Type B pancreatic cell (in vitro differentiated cells): Measurements from ENCODE around the gene ADAM12. TPM values are rescaled to one million over a fixed set of nuclear protein-coding genes. Genes with fewer than 3 reads are reported as not detected.

Experiments used
- DNase-seq: peaks from one replicate; pipeline ENCODE4 v3.0.0; 2021; ENCODE audit warnings: mixed read lengths; ENCODE audit not compliant: unreplicated experiment; ENCODE audit errors: extremely low spot score
- H3K27ac Mint-ChIP-seq: 2 replicates; pipeline ENCODE4 v1.8.0; 2021; ENCODE audit warnings: mild to moderate bottlenecking, mixed read lengths
- H3K27me3 Mint-ChIP-seq: 2 replicates; pipeline ENCODE4 v1.8.0; 2021; ENCODE audit warnings: mixed read lengths
- H3K36me3 Mint-ChIP-seq: 2 replicates; pipeline ENCODE4 v1.8.0; 2021; ENCODE audit warnings: mixed read lengths
- H3K4me1 Mint-ChIP-seq: one replicate; pipeline ENCODE4 v1.8.0; 2021; ENCODE audit warnings: mixed read lengths; ENCODE audit not compliant: unreplicated experiment
- H3K4me3 Mint-ChIP-seq: 2 replicates; pipeline ENCODE4 v1.8.0; 2021; ENCODE audit warnings: mild to moderate bottlenecking, mixed read lengths
- H3K9me3 Mint-ChIP-seq: 2 replicates; pipeline ENCODE4 v1.8.0; 2021; ENCODE audit warnings: mixed read lengths
- total RNA-seq: library from RNA; stranded (reverse); gene quantifications from 2 replicates; pipeline ENCODE4 v1.2.1, GENCODE V29; 2021; ENCODE audit warnings: low replicate concordance
- TF ChIP-seq, protein P1 (sequence below): fragments of 200-600 bp; sonication (generic); conservative IDR thresholded peaks from 2 replicates; pipeline ENCODE4 v1.5.0; 2021; ENCODE audit warnings: antibody characterized with exemption, mild to moderate bottlenecking

ADAM12 gene
- total RNA-seq, 1 donor from 2014 or later = 31.6 TPM

DNA sequence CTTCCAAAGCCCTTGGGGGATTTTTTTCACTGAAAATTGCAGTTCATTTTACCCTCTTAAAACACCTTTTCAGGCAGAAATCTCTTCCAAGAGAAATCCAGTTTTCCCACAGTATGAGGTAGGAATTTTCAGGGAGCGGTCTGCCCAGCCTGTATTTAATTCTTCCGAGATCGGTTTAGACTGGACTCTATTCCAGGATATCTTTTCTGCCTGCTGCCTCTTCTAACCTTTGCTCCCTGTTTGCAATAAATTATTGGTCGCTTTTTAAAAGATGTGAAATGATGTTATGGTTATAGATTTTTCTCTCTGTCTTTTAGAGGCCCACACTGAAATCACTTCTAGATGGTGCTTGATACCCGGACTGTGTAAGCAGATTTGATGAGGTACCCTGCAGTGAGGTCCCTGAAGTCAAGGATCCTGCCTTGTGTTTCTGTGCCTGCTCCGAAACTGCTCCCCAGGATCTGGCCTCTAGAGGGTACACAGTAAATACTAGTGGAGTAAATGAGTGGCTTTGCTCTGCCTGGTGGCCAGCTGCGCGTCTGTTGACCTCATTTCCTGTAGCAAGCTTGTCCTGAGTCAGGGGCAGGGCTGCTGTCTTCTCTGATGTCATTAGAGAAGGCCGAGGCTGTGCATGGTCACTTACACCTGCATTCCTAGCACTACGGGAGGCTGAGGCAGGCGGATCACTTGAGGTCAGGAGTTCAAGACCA, 300.3 kb downstream of the ADAM12 start:
- no peak overlapping the region for H3K27ac Mint-ChIP-seq
- peaks cover 7% of the 10 kb centered on the region for H3K9me3 Mint-ChIP-seq
- H3K36me3 Mint-ChIP-seq = peaks cover 8% of the 10 kb centered on the region
- H3K4me1 Mint-ChIP-seq = peaks cover 21% of the 10 kb centered on the region
- TF ChIP-seq, protein P1, sequence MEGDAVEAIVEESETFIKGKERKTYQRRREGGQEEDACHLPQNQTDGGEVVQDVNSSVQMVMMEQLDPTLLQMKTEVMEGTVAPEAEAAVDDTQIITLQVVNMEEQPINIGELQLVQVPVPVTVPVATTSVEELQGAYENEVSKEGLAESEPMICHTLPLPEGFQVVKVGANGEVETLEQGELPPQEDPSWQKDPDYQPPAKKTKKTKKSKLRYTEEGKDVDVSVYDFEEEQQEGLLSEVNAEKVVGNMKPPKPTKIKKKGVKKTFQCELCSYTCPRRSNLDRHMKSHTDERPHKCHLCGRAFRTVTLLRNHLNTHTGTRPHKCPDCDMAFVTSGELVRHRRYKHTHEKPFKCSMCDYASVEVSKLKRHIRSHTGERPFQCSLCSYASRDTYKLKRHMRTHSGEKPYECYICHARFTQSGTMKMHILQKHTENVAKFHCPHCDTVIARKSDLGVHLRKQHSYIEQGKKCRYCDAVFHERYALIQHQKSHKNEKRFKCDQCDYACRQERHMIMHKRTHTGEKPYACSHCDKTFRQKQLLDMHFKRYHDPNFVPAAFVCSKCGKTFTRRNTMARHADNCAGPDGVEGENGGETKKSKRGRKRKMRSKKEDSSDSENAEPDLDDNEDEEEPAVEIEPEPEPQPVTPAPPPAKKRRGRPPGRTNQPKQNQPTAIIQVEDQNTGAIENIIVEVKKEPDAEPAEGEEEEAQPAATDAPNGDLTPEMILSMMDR = no peak
- DNase-seq = no peak
- no peaks in the 10 kb centered on the region for H3K27me3 Mint-ChIP-seq
- H3K4me3 Mint-ChIP-seq = no peak overlapping the region

DNA sequence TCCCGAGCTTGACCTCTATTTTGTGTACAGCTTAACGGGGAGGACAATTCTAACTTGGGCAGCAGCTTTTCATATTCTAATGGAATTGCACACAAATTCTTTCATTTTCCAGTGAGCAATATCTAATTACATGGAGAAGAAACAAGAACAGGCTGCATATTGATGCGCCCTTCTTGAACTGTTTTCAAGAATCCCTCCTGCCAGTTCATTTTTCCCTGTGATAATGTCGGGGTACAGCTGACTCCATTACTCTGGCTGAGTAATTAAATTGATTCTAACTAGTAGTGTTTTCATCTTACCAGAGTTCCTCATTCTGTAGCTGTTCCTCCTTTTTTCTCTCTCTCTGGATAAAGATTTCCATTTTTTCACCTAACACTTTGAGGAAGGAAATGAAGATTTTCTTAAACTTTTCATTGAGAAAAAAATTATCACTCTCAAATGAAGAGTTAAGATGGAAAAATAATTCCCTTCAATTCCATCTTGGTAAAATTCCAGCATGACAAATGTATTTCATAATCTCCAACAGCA, 301.1 kb downstream of the ADAM12 start:
- H3K4me1 Mint-ChIP-seq = peaks cover 21% of the 10 kb centered on the region
- H3K27me3 Mint-ChIP-seq = no peaks in the 10 kb centered on the region
- no peak overlapping the region for H3K27ac Mint-ChIP-seq
- H3K36me3 Mint-ChIP-seq = peaks cover 8% of the 10 kb centered on the region
- H3K4me3 Mint-ChIP-seq = no peak overlapping the region
- peaks cover 7% of the 10 kb centered on the region for H3K9me3 Mint-ChIP-seq
- no peak for DNase-seq
- TF ChIP-seq, protein P1 = no peak

DNA sequence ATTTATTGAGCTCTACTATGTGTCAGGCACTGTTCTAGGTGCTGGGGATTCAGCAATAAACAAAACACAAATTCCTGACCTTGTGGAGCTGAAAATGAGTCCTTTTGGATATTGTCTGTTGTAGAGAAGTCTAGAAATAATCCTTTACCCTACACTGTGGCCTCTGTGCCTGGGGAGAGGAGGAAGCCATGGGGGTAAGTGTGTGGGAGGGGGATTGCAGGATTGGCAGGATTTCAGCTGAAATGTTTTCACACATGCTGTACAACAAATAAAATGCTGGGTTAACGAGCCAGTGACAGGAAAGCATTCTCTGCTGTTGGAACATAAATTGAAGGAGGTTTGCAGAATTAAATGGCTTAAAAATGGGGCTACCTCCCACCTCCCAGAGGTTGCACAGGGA, 302.5 kb downstream of the ADAM12 start:
- DNase-seq = no peak
- Mint-ChIP-seq H3K27ac (no peak overlapping the region), H3K4me1 (peaks cover 34% of the 10 kb centered on the region), H3K36me3 (peaks cover 8% of the 10 kb centered on the region), H3K4me3 (no peak overlapping the region), H3K27me3 (peaks cover 4% of the 10 kb centered on the region), H3K9me3 (peaks cover 7% of the 10 kb centered on the region)
- TF ChIP-seq, protein P1 = no peak

DNA sequence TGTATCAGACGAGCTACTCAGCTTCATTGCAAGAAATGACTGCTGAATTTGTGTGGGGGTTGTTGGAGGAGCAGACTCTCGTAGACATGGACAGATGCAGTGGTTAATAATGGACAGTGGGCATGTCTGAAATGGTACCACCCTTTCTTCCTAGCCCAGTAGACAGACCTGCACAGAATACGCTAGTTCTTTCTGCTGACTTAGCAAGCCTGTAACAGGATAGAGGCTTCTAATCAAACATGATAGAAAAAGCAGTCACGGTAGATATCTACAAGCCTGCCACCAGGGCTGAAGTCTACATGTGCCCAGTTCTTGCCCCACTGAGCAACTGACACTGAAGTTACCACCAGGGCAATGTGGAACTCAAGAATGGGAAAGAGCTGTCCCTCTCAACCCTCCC, 303.9 kb downstream of the ADAM12 start:
- no peak for DNase-seq
- Mint-ChIP-seq H3K27ac (no peak overlapping the region), H3K9me3 (peaks cover 7% of the 10 kb centered on the region), H3K27me3 (peaks cover 7% of the 10 kb centered on the region), H3K36me3 (peaks cover 6% of the 10 kb centered on the region), H3K4me3 (no peak overlapping the region), H3K4me1 (peaks cover 41% of the 10 kb centered on the region)
- TF ChIP-seq, protein P1 = no peak

DNA sequence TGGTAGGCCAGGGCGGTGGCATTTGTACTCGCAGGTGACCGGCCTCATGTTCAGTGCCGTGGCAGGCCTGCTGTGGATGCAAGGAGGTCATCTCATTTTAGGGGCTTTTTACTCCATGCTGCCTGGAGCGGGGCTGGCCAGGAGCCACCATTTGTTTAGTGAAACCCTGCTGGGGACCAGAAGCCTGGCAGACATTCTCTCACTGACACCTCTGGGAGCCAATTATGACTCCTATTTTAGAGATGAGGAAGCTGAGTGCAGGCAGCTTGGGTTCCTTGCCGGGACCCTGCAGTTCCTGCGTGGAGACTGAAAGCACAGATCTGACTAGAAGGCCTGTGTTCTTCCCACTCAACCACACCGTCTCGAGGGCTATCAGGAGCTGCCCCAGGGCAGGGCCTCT, 305.3 kb downstream of the ADAM12 start:
- H3K27ac Mint-ChIP-seq = no peak overlapping the region
- no peak for DNase-seq
- no peak overlapping the region for H3K4me3 Mint-ChIP-seq
- peaks cover 10% of the 10 kb centered on the region for H3K27me3 Mint-ChIP-seq
- TF ChIP-seq, protein P1 = no peak
- peaks cover 7% of the 10 kb centered on the region for H3K9me3 Mint-ChIP-seq
- H3K36me3 Mint-ChIP-seq = peaks cover 9% of the 10 kb centered on the region
- H3K4me1 Mint-ChIP-seq = peaks cover 36% of the 10 kb centered on the region
